ENCODE results near the gene TNNC2. TPM values are rescaled to one million over a fixed set of nuclear protein-coding genes. Genes with fewer than 3 reads are reported as not detected.

Gene TNNC2
- total and polyA plus RNA-seq, 2 of the 13 experiments (the other 11 are each of a cell fraction or from before 2014, with no cell fraction given): 1.8 to 4.7 TPM

- TF ChIP-seq LRRFIP1 (CRISPR knock-in tag; conservative IDR thresholded peaks at IDR 0.05) (no peak), RXRA (CRISPR knock-in tag; IDR thresholded peaks at IDR 0.05) (no peak), FIP1L1 (IDR thresholded peaks at IDR 0.05; ENCODE audit: borderline replicate concordance, insufficient read depth, low read depth, low read length) (no peak), MTF2 (CRISPR knock-in tag; IDR thresholded peaks at IDR 0.05; ENCODE audit: borderline replicate concordance) (no peak), ZNF691 (CRISPR knock-in tag; IDR thresholded peaks at IDR 0.05; ENCODE audit: borderline replicate concordance, low read depth) (no peak), ELF4 (CRISPR knock-in tag; IDR thresholded peaks at IDR 0.05; ENCODE audit: borderline replicate concordance) (no peak)
- TF ChIP-seq, protein P1, sequence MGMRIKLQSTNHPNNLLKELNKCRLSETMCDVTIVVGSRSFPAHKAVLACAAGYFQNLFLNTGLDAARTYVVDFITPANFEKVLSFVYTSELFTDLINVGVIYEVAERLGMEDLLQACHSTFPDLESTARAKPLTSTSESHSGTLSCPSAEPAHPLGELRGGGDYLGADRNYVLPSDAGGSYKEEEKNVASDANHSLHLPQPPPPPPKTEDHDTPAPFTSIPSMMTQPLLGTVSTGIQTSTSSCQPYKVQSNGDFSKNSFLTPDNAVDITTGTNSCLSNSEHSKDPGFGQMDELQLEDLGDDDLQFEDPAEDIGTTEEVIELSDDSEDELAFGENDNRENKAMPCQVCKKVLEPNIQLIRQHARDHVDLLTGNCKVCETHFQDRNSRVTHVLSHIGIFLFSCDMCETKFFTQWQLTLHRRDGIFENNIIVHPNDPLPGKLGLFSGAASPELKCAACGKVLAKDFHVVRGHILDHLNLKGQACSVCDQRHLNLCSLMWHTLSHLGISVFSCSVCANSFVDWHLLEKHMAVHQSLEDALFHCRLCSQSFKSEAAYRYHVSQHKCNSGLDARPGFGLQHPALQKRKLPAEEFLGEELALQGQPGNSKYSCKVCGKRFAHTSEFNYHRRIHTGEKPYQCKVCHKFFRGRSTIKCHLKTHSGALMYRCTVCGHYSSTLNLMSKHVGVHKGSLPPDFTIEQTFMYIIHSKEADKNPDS (CRISPR knock-in tag; IDR thresholded peaks at IDR 0.05): no peak
- CTCF ChIA-PET (ENCODE audit: low intra/inter-chr PET ratio, low total read pairs): no interaction called here
- peaks cover 15% of the 10 kb centered on the region for H3K79me2 ChIP-seq (ENCODE audit: insufficient read depth, low read length)
- no peak overlapping the region for H3K27ac ChIP-seq (ENCODE audit: extremely low read length, insufficient read depth, low read length)
- no peak for ATAC-seq
- H4K20me1 ChIP-seq (ENCODE audit: insufficient read depth, low read length): no peaks in the 10 kb centered on the region
- H3K36me3 ChIP-seq (replicated peaks in 1 of 2; ENCODE audit: control insufficient read depth in 1 of 2, insufficient read depth in 2 of 2, low read length in 2 of 2): peaks cover 23 to 51% of the 10 kb centered on the region in 2 experiments
- H2AFZ ChIP-seq (ENCODE audit: low read length): no peak overlapping the region
- in situ Hi-C loops (cut with HindIII; ENCODE audit: extremely low pct_ligation_motif_present, low pct_unique_long_range_greater_than_20kb) (no loop called here), intact Hi-C loops (cut with micrococcal nuclease; ENCODE audit: unreplicated experiment) (no loop called here)
- no peaks in the 10 kb centered on the region for H3K27me3 ChIP-seq (ENCODE audit: control insufficient read depth in 1 of 2, insufficient read depth in 2 of 2, low read length in 2 of 2)
- H3K9me3 ChIP-seq (ENCODE audit: low read length): no peaks in the 10 kb centered on the region
- 97% methylated on average over 8 of the region's 8 CpGs for WGBS (ENCODE audit: low lambda C conversion rate)
- H3K9ac ChIP-seq (ENCODE audit: insufficient read depth, low read depth, low read length): no peak overlapping the region
- H3K4me1 ChIP-seq (ENCODE audit: insufficient read depth, low read length): peaks cover 20% of the 10 kb centered on the region
- no TSS peak for BruUV-seq (replicated peaks)
- DNase-seq (ENCODE audit: low spot score): no peak
- no peak for FAIRE-seq
- POLR2A ChIA-PET: no interaction called here
- no peak overlapping the region for H3K4me2 ChIP-seq (ENCODE audit: low read depth, low read length)
- no peak overlapping the region for H3K4me3 ChIP-seq (replicated peaks in 1 of 3; ENCODE audit: insufficient read depth in 1 of 3, low read depth in 2 of 3, low read length in 3 of 3)
Measured at GRCh38 chr20:45810191-45810970, 16.7 kb downstream of the TNNC2 start.
